Neural progenitor cell (in vitro differentiated cells): ENCODE results near the gene LGALS3BP.

Experiments used
- EZH2 ChIP-seq: fragments of 200-600 bp; sonication (generic); IDR thresholded peaks from 2 replicates; pipeline ENCODE4 v1.6.1; 2017; ENCODE audit warnings: antibody characterized with exemption, mild to moderate bottlenecking, moderate library complexity
- TF ChIP-seq, protein P1 (sequence below): fragments of 200-600 bp; sonication (generic); IDR thresholded peaks from 2 replicates; pipeline ENCODE4 v1.5.1; 2017; ENCODE audit warnings: antibody characterized with exemption, mild to moderate bottlenecking

DNA sequence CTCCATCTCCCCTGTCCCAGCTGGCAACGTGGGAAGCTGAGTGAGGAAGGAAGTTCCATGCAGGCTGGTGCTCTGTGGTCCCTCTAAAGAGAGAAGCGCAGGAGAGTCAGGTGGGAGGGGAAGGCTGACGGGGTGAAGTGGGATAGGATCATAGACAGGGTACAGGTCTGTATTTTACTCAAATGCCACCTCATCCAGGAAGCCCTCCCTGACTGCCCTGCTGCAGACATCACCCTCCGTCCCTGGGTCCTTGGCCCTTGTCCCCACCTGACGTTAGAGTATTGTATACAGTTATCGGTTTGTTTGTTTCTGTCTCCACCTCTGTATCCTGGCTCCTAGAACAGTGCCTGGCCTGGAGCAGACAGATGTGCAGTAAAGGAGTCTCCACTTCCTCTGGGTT, 18.2 kb upstream of the LGALS3BP start:
- TF ChIP-seq, protein P1, sequence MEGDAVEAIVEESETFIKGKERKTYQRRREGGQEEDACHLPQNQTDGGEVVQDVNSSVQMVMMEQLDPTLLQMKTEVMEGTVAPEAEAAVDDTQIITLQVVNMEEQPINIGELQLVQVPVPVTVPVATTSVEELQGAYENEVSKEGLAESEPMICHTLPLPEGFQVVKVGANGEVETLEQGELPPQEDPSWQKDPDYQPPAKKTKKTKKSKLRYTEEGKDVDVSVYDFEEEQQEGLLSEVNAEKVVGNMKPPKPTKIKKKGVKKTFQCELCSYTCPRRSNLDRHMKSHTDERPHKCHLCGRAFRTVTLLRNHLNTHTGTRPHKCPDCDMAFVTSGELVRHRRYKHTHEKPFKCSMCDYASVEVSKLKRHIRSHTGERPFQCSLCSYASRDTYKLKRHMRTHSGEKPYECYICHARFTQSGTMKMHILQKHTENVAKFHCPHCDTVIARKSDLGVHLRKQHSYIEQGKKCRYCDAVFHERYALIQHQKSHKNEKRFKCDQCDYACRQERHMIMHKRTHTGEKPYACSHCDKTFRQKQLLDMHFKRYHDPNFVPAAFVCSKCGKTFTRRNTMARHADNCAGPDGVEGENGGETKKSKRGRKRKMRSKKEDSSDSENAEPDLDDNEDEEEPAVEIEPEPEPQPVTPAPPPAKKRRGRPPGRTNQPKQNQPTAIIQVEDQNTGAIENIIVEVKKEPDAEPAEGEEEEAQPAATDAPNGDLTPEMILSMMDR: no peak
- no peak for TF ChIP-seq EZH2
